GM12878 (cell line): Measurements from ENCODE around the gene EIF4EBP2. TPM values are rescaled to one million over a fixed set of nuclear protein-coding genes. Genes with fewer than 3 reads are reported as not detected.

Source experiments
- ATAC-seq: fragments of 200-7000 bp; cut with Tn5 transposase; 3 replicates; pipeline ENCODE4 v1.9.1; 2020; ENCODE audit warnings: mild to moderate bottlenecking, moderate library complexity
- BruUV-seq: library from RNA; stranded (reverse); fragments of 400-500 nt; replicated peaks from 2 replicates; lab custom pipeline; 2021; lab: Mats Ljungman, UMichigan
- CTCF ChIA-PET: fragments of 300-600 bp; sonication (Branson Sonifier 250); formaldehyde crosslinking; extraction: SDS; loops from one replicate; lab custom pipeline; 2021; ENCODE audit warnings: inconsistent platforms; lab: Yijun Ruan, JAX
- POLR2A ChIA-PET: fragments of 350-600 bp; formaldehyde crosslinking; extraction: SDS; loops from one replicate; lab custom pipeline; 2021; ENCODE audit warnings: inconsistent platforms; lab: Charles Lee
- RAD21 ChIA-PET: fragments of 300-600 bp; sonication (Branson Sonifier 250); formaldehyde crosslinking; loops from one replicate; lab custom pipeline; 2023; ENCODE audit warnings: antibody characterized with exemption; ENCODE audit not compliant: unreplicated experiment; lab: Charles Lee
- SMC1A ChIA-PET: fragments of 300-600 bp; sonication (Branson Sonifier 250); formaldehyde crosslinking; loops from one replicate; lab custom pipeline; 2023; ENCODE audit not compliant: unreplicated experiment, uncharacterized antibody; lab: Charles Lee
- DNase-seq: peaks from one replicate; pipeline ENCODE4 v3.0.0-alpha.2; 2011; ENCODE audit warnings: low read depth, low spot score
- FAIRE-seq: peaks from 3 replicates; lab custom pipeline; 2011; peaks lifted over from hg19 to GRCh38; lab: Jason Lieb, UNC
- H2AFZ ChIP-seq: 2 replicates; pipeline ENCODE4 v1.6.0; 2011; ENCODE audit warnings: low read depth, low read length, control low read depth; ENCODE audit not compliant: control insufficient read depth
- H3K27ac ChIP-seq: 2 replicates; pipeline ENCODE4 v1.5.1; 2011; ENCODE audit warnings: control low read depth; ENCODE audit not compliant: control insufficient read depth, insufficient read depth
- H3K27me3 ChIP-seq, 2 experiments: replicated peaks in 1 of 2; 2 replicates each; pipeline versions ENCODE4 v1.6.0 to v1.6.1; 2011; ENCODE audit warnings: low read length in 1 of 2; ENCODE audit not compliant: control insufficient read depth in 2 of 2, insufficient read depth in 2 of 2
- H3K36me3 ChIP-seq, 2 experiments: 2 replicates each; pipeline ENCODE4 v1.5.1; 2011; ENCODE audit warnings: low read length in 1 of 2; ENCODE audit not compliant: control insufficient read depth in 2 of 2, insufficient read depth in 2 of 2
- H3K4me1 ChIP-seq: 2 replicates; pipeline ENCODE4 v1.6.1; 2011; ENCODE audit warnings: mild to moderate bottlenecking, low read length, moderate library complexity, mixed read lengths; ENCODE audit not compliant: control insufficient read depth, insufficient read depth
- H3K4me2 ChIP-seq: 2 replicates; pipeline ENCODE4 v1.6.0; 2011; ENCODE audit warnings: control low read depth; ENCODE audit not compliant: control insufficient read depth, insufficient read depth
- H3K4me3 ChIP-seq: fragments of 200-600 bp; sonication (generic); 2 replicates; pipeline ENCODE4 v1.5.1; 2016
- H3K79me2 ChIP-seq: 2 replicates; pipeline ENCODE4 v1.6.0; 2011; ENCODE audit warnings: low read length; ENCODE audit not compliant: control insufficient read depth, insufficient read depth
- H3K9ac ChIP-seq: 2 replicates; pipeline ENCODE4 v1.8.0; 2011; ENCODE audit warnings: low read length, control low read depth, mixed read lengths; ENCODE audit not compliant: control insufficient read depth, insufficient read depth
- H3K9me3 ChIP-seq: replicated peaks from 3 replicates; pipeline ENCODE4 v1.5.1; 2011; ENCODE audit warnings: mild to moderate bottlenecking, low read length; ENCODE audit not compliant: control insufficient read depth, insufficient read depth
- H4K20me1 ChIP-seq: 2 replicates; pipeline ENCODE4 v1.6.0; 2011; ENCODE audit not compliant: control insufficient read depth, insufficient read depth
- BCL3 ChIP-seq: IDR thresholded peaks from 2 replicates; pipeline ENCODE4 v1.6.1; 2011; ENCODE audit warnings: borderline replicate concordance, low read depth, mild to moderate bottlenecking, moderate library complexity, low read length; ENCODE audit not compliant: insufficient read depth, poor library complexity, severe bottlenecking
- ESRRA ChIP-seq: IDR thresholded peaks from 2 replicates; pipeline ENCODE4 v1.6.1; 2012; ENCODE audit warnings: mild to moderate bottlenecking, low read length, improper control_type of control experiment
- HDAC6 ChIP-seq: fragments of 200-600 bp; sonication (generic); IDR thresholded peaks from one replicate; pipeline ENCODE4 v1.8.0; 2017; ENCODE audit warnings: antibody characterized with exemption; ENCODE audit not compliant: unreplicated experiment
- MYC ChIP-seq: IDR thresholded peaks from 2 replicates; pipeline ENCODE4 v1.6.1; 2011; ENCODE audit warnings: mild to moderate bottlenecking, low read length, moderate library complexity, inconsistent platforms; ENCODE audit not compliant: insufficient read depth, insufficient replicate concordance, insufficient read length, severe bottlenecking
- POLR2A ChIP-seq: IDR thresholded peaks from 2 replicates; pipeline ENCODE4 v1.6.1; 2011; ENCODE audit warnings: low read depth, mild to moderate bottlenecking, low read length
- ZNF622 ChIP-seq: fragments of 450-650 bp; IDR thresholded peaks from 2 replicates; pipeline ENCODE4 v1.6.1; 2017; ENCODE audit warnings: mild to moderate bottlenecking, inconsistent platforms
- WGBS: methylation state at CpG from one replicate; pipeline ENCODE4 v1.1.6; 2016; ENCODE audit warnings: low lambda C conversion rate; ENCODE audit not compliant: insufficient replicate concordance, insufficient coverage; ENCODE audit errors: missing lambda C conversion rate; 5-methylcytosine and 5-hydroxymethylcytosine counted together
- in situ Hi-C: fragments of 300-500 bp; cut with MboI; formaldehyde crosslinking; loops from 9 replicates; pipeline ENCODE4 v1.14.3; 2018; ENCODE audit warnings: mixed read lengths
- intact Hi-C: fragments of 100-400 bp; cut with micrococcal nuclease; formaldehyde crosslinking; loops from one replicate; pipeline ENCODE4 v1.14.2; 2022; ENCODE audit not compliant: unreplicated experiment
- polyA plus RNA-seq, 11 experiments: library from polyadenylated mRNA; depleted of rRNA in 4 of 11; unstranded in 6 of 11; stranded (reverse) in 5 of 11; fragments of >200 nt; fragmentation: Nextera tagmentation in 4 of 11; fragmentation: Illumina TruSeq in 1 of 11; extraction: Ambion mirVana in 4 of 11; extraction: Trizol in 1 of 11; gene quantifications; 1 replicate in 1 of 11; 2 replicates in 10 of 11; pipeline versions ENCODE4 v1.2.1 to v1.2.3, GENCODE V29; 2011 to 2016; ENCODE audit warnings: inconsistent platforms in 2 of 11, missing spikeins in 2 of 11, low read depth in 1 of 11
- total RNA-seq, 4 experiments: library from RNA; depleted of rRNA in 3 of 4; stranded (reverse); fragments of >200 nt in 3 of 4; fragmentation: Illumina TruSeq in 1 of 4; extraction: Trizol in 1 of 4; gene quantifications; 2 replicates each; pipeline versions ENCODE4 v1.2.1 to v1.2.3, GENCODE V29; 2013 to 2021

Gene EIF4EBP2
- total and polyA plus RNA-seq, 10 of the 15 experiments (the other 5 are each of a cell fraction or from before 2014, with no cell fraction given) = 14.4 to 51.3 (median 28.9) TPM

- Histone ChIP-seq H3K9me3 (no peaks in the 10 kb centered on the region), H3K36me3 (no peaks in the 10 kb centered on the region), H3K4me3 (no peak overlapping the region), H3K4me1 (no peaks in the 10 kb centered on the region), H3K9ac (no peak overlapping the region), H4K20me1 (no peaks in the 10 kb centered on the region), H3K4me2 (no peak overlapping the region), H3K27me3 (peaks cover 12 to 18% of the 10 kb centered on the region in 2 experiments), H2AFZ (no peak overlapping the region), H3K79me2 (no peaks in the 10 kb centered on the region), H3K27ac (no peak overlapping the region)
- WGBS = 52% methylated on average over 5 of the region's 5 CpGs
- FAIRE-seq (no peak), ATAC-seq (no peak), DNase-seq (no peak)
- intact Hi-C loops = no loop called here
- RAD21 ChIA-PET = no interaction called here
- SMC1A ChIA-PET = no interaction called here
- TF ChIP-seq HDAC6 = no peak
- no peak for TF ChIP-seq MYC
- TF ChIP-seq ZNF622 = no peak
- no peak for TF ChIP-seq POLR2A
- no peak for TF ChIP-seq ESRRA
- TF ChIP-seq BCL3 = no peak
- POLR2A ChIA-PET = no interaction called here
- CTCF ChIA-PET = interaction anchor here (1.4 to 1.5 kb wide), 2 partner anchors 24 to 73 kb away, joined by 4 to 5 read pairs; no protein-coding TSS in a partner anchor
- in situ Hi-C loops = no loop called here
- no TSS peak for BruUV-seq
Observed at GRCh38 chr10:70437721-70438120, 33.8 kb downstream of the EIF4EBP2 start.
